Adrenal gland (tissue), 5 donors: ENCODE data around the gene AGPAT4.

Experiments
- POLR2A ChIP-seq, 2 donors: fragments of 450-650 bp; IDR thresholded peaks; one replicate each; pipeline ENCODE4 v1.6.1; 2017; ENCODE audit warnings: antibody characterized with exemption in 2 of 2, mild to moderate bottlenecking in 2 of 2, moderate library complexity in 1 of 2
- TF ChIP-seq, protein P1 (sequence below), 6 experiments: fragments of 450-650 bp in 4 of 6; fragments of 200-600 bp in 2 of 6; sonication (generic) in 1 of 6; IDR thresholded peaks; 1 replicate in 5 of 6; 2 replicates in 1 of 6; pipeline versions ENCODE4 v1.5.1 to v1.8.0; 2016 to 2021; ENCODE audit warnings: antibody characterized with exemption in 6 of 6, mild to moderate bottlenecking in 2 of 6, moderate library complexity in 1 of 6
- donor health status: DM: no; HTN: no; CAD: no.

DNA sequence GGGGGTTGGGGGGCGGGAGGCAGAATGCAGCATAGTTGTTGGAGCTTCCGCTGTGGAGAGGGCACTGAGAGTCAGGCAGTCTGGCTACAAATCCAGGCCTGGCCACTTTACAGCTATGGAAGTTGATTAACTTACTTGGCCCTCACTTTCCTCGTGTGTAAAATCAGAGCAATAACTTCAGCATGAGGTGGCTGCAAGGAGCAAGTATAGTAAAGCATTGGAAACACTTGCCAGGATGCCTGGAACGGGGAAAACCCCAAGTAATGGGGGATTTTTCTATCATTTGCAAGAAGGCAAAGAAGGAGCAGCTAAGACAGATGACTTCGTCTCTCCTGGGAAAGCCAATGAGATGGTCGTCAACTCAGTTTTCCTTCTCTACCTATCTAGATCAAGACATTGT, 35.8 kb downstream of the AGPAT4 start:
- TF ChIP-seq, protein P1, sequence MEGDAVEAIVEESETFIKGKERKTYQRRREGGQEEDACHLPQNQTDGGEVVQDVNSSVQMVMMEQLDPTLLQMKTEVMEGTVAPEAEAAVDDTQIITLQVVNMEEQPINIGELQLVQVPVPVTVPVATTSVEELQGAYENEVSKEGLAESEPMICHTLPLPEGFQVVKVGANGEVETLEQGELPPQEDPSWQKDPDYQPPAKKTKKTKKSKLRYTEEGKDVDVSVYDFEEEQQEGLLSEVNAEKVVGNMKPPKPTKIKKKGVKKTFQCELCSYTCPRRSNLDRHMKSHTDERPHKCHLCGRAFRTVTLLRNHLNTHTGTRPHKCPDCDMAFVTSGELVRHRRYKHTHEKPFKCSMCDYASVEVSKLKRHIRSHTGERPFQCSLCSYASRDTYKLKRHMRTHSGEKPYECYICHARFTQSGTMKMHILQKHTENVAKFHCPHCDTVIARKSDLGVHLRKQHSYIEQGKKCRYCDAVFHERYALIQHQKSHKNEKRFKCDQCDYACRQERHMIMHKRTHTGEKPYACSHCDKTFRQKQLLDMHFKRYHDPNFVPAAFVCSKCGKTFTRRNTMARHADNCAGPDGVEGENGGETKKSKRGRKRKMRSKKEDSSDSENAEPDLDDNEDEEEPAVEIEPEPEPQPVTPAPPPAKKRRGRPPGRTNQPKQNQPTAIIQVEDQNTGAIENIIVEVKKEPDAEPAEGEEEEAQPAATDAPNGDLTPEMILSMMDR (IDR thresholded peaks at IDR 0.05): no peak
- no peak for TF ChIP-seq POLR2A (IDR thresholded peaks at IDR 0.05)
